T-helper 2 cell treated with Interferon-gamma antibody and Interleukin-4, amounts not matched to agents 5 μg/mL and 100 μg/mL, for 36 hours (primary cell): ENCODE measurements around the gene SLC22A4.

ENCODE experiments used
- DNase-seq: peaks from one replicate; pipeline ENCODE4 v3.0.0; 2021; ENCODE audit warnings: low spot score
- H3K27ac Mint-ChIP-seq: one replicate; pipeline ENCODE4 v1.8.0; 2021; ENCODE audit warnings: mild to moderate bottlenecking, mixed read lengths
- H3K27me3 Mint-ChIP-seq: one replicate; pipeline ENCODE4 v1.8.0; 2021; ENCODE audit warnings: low read depth, mixed read lengths
- H3K36me3 Mint-ChIP-seq: one replicate; pipeline ENCODE4 v1.8.0; 2021; ENCODE audit warnings: low read depth, mixed read lengths
- H3K4me1 Mint-ChIP-seq: one replicate; pipeline ENCODE4 v1.8.0; 2021; ENCODE audit warnings: low read depth, mixed read lengths
- H3K4me3 Mint-ChIP-seq: one replicate; pipeline ENCODE4 v1.8.0; 2022; ENCODE audit warnings: mild to moderate bottlenecking, moderate library complexity, mixed read lengths
- H3K9me3 Mint-ChIP-seq: one replicate; pipeline ENCODE4 v1.8.0; 2021; ENCODE audit warnings: mixed read lengths

Gene SLC22A4

DNA sequence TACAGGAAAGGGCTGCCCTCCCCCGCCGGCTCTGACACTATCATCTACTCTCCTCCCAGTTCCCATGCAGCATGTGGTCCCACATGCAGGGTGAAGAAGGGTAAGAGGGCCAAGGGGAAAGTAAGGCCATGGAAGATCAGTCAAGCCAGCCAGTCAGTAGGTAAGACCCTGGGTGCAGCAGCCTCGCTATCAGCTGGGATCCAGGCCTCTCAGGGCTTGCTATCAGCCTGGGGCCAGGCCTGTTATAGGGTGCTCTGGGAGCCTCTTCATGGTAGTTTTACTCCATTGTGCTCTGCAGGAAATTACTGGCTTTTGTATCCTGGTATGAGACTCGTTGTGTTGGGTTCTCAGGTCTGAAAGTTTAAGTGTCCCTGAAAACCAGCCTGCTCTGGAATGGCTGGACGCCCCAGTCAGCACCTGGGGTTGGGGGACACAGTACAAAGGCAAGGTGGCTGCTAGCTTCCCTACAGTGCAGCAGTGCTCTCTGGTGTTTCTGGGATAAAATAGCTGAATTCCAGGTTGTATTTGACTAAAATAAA, 21.4 kb downstream of the SLC22A4 start:
- no peak for DNase-seq
- Mint-ChIP-seq H3K27me3 (no peaks in the 10 kb centered on the region), H3K4me3 (no peak overlapping the region), H3K4me1 (no peaks in the 10 kb centered on the region), H3K27ac (no peak overlapping the region), H3K36me3 (no peaks in the 10 kb centered on the region), H3K9me3 (no peaks in the 10 kb centered on the region)

DNA sequence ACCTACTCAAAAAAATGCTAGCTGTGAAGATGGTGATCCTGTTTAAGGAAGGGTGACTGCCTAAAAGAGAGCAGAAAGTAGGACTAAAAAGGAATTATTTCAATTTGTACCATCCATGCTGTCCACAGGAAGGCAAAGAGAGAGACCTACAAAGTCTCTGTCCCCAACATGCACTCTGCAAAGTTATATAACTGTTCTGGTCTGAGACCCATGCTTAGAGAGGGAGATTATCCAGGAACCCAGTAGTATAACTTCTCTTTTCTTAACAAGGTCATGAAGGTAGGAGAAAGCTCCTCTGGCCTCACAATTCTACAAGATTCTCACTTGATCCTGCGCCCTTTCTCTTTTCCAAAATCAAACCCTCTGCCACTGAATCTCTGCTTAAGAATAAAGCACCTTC, 25.8 kb downstream of the SLC22A4 start:
- Mint-ChIP-seq H3K27me3 (no peaks in the 10 kb centered on the region), H3K9me3 (no peaks in the 10 kb centered on the region), H3K4me3 (no peak overlapping the region), H3K4me1 (no peaks in the 10 kb centered on the region), H3K36me3 (no peaks in the 10 kb centered on the region), H3K27ac (no peak overlapping the region)
- no peak for DNase-seq

- Mint-ChIP-seq H3K27me3 (no peaks in the 10 kb centered on the region), H3K9me3 (no peaks in the 10 kb centered on the region), H3K27ac (no peak overlapping the region), H3K36me3 (no peaks in the 10 kb centered on the region), H3K4me1 (no peaks in the 10 kb centered on the region), H3K4me3 (no peak overlapping the region)
- no peak for DNase-seq
Measured at GRCh38 chr5:132321109-132321721, 27.0 kb downstream of the SLC22A4 start.

DNA sequence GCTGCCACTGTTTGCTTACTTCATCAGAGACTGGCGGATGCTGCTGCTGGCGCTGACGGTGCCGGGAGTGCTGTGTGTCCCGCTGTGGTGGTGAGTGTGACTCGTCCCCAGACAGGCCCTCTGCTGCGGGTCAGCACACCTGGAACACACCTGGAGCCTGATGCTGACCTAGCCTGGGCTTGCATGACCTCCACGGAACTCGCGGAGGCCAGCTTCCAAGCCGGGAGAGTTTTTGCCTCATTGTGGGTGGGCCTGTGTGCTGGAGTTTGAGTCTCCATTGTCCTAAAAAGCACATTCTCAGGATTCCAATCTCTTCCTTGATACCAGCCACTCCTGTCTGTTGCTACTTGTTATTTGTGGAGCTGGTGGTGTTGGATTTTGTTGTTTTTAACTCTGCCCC, 28.1 kb downstream of the SLC22A4 start:
- H3K9me3 Mint-ChIP-seq, result no peaks in the 10 kb centered on the region
- H3K36me3 Mint-ChIP-seq, result no peaks in the 10 kb centered on the region
- no peak overlapping the region for H3K27ac Mint-ChIP-seq
- H3K4me1 Mint-ChIP-seq, result no peaks in the 10 kb centered on the region
- no peak overlapping the region for H3K4me3 Mint-ChIP-seq
- DNase-seq, result no peak
- H3K27me3 Mint-ChIP-seq, result no peaks in the 10 kb centered on the region

DNA sequence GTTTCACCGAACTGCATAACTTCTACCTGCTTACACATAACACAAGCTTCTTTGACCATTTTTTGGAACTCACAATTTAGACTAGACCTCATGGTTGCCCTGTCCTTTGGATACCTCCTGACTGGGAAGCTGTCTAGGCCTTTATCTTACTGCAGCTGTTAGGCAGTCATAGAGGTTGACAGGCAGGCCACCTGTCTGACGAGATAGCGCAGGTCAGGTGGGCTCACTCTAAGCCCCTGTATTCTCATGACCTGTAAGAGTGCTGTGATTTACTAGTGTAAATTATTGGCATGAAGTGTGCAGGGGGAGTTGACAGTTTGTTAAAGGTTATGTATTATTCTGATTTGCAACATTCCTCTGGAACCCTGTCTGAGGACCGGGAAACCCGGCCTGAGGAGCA, 29.0 kb downstream of the SLC22A4 start:
- Mint-ChIP-seq H3K27me3 (no peaks in the 10 kb centered on the region), H3K4me1 (peaks cover 3% of the 10 kb centered on the region), H3K27ac (no peak overlapping the region), H3K36me3 (no peaks in the 10 kb centered on the region), H3K4me3 (no peak overlapping the region), H3K9me3 (no peaks in the 10 kb centered on the region)
- no peak for DNase-seq

GRCh38 chr5:132325691-132326090, 31.5 kb downstream of the SLC22A4 start:
- H3K27me3 Mint-ChIP-seq, result no peaks in the 10 kb centered on the region
- no peak overlapping the region for H3K27ac Mint-ChIP-seq
- H3K36me3 Mint-ChIP-seq, result no peaks in the 10 kb centered on the region
- peaks cover 3% of the 10 kb centered on the region for H3K4me1 Mint-ChIP-seq
- no peak overlapping the region for H3K4me3 Mint-ChIP-seq
- H3K9me3 Mint-ChIP-seq, result no peaks in the 10 kb centered on the region
- no peak for DNase-seq

DNA sequence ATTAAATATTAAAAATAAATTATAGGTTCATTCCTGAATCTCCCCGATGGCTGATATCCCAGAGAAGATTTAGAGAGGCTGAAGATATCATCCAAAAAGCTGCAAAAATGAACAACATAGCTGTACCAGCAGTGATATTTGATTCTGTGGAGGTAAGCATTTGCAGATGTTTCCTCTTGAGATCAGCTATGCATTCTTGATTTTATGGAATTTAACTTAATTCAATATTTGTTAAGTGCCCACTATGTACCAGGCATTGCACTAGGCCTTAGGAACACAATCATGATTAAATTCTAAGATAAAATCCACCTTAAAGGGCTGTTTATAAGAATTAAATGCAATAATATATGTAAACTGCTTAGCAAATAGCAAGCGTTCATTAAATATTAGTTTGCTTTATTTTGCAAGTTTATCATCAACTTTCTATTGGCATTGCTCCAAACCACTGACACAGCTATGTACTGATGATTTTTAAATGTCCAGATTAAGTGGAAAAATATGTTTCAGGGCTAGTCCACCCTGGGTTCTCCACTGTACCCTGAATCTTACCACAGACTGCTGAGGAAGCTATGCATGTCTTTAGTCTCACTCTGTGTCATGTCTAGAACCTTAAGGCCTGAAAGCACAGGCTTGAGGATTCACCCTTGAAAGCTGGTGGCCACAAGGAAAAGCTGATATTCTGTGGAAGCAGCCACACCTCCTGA, 33.2 kb downstream of the SLC22A4 start:
- peaks cover 3% of the 10 kb centered on the region for H3K4me1 Mint-ChIP-seq
- H3K9me3 Mint-ChIP-seq, result no peaks in the 10 kb centered on the region
- H3K27ac Mint-ChIP-seq, result no peak overlapping the region
- no peak overlapping the region for H3K4me3 Mint-ChIP-seq
- no peak for DNase-seq
- no peaks in the 10 kb centered on the region for H3K27me3 Mint-ChIP-seq
- no peaks in the 10 kb centered on the region for H3K36me3 Mint-ChIP-seq

DNA sequence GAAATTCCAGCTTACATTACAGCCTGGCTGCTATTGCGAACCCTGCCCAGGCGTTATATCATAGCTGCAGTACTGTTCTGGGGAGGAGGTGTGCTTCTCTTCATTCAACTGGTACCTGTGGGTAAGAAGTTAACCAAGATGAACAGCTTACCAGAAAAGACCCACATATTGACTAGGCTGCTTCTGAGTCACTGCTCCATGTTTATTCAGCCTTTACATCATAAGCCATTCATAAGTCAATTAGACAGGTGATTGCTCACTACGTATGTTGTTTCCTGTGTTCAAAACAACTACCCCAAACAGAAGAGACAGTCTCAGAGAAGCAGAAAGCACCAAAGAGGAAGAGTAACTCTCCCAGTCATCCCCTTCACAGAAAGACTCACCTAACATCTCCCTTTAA, 40.6 kb downstream of the SLC22A4 start:
- H3K36me3 Mint-ChIP-seq, result no peaks in the 10 kb centered on the region
- H3K4me3 Mint-ChIP-seq, result no peak overlapping the region
- H3K4me1 Mint-ChIP-seq, result peaks cover 3% of the 10 kb centered on the region
- H3K27ac Mint-ChIP-seq, result no peak overlapping the region
- H3K9me3 Mint-ChIP-seq, result no peaks in the 10 kb centered on the region
- H3K27me3 Mint-ChIP-seq, result no peaks in the 10 kb centered on the region
- no peak for DNase-seq

DNA sequence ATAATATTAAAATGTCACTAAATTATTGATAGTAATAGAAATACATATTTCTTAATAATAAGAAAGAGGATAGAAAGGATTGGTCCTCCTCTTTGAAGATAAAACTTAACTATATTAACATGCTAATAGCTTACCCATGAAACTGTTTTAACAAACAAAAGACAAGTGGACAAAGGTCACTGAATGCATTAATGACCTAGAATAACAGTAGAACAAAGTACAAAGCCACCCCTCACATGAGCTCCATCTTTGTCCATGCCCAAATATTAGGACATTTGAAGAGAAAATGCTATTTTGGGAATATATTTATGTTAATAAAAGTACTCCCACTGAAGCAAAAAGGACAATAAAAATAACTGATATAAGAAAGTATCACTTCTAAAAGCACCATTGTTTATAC, 41.2 kb downstream of the SLC22A4 start:
- Mint-ChIP-seq H3K27me3 (no peaks in the 10 kb centered on the region), H3K4me3 (no peak overlapping the region), H3K36me3 (no peaks in the 10 kb centered on the region), H3K4me1 (peaks cover 3% of the 10 kb centered on the region), H3K9me3 (no peaks in the 10 kb centered on the region), H3K27ac (no peak overlapping the region)
- no peak for DNase-seq

DNA sequence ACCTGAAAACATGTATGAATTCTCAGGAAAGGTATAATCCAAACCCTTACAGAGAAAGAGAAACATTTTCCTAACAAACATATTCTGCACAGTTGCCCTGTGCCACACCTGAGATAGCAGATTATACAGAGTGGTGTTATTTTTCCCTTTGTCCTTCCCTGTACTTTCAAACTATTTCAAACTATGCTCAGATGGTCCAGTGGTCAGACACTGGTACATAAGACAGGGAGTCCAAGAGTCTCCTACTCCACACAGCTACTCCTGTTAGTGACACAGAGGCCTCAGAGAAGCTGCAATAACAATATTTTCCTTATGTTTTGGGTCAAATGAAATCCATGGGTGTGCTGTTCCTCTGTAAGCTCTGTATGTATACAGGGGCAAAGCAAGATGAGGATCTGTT, 45.3 kb downstream of the SLC22A4 start:
- DNase-seq, result no peak
- no peaks in the 10 kb centered on the region for H3K36me3 Mint-ChIP-seq
- peaks cover 3% of the 10 kb centered on the region for H3K4me1 Mint-ChIP-seq
- no peaks in the 10 kb centered on the region for H3K27me3 Mint-ChIP-seq
- no peaks in the 10 kb centered on the region for H3K9me3 Mint-ChIP-seq
- H3K27ac Mint-ChIP-seq, result no peak overlapping the region
- H3K4me3 Mint-ChIP-seq, result no peak overlapping the region

DNA sequence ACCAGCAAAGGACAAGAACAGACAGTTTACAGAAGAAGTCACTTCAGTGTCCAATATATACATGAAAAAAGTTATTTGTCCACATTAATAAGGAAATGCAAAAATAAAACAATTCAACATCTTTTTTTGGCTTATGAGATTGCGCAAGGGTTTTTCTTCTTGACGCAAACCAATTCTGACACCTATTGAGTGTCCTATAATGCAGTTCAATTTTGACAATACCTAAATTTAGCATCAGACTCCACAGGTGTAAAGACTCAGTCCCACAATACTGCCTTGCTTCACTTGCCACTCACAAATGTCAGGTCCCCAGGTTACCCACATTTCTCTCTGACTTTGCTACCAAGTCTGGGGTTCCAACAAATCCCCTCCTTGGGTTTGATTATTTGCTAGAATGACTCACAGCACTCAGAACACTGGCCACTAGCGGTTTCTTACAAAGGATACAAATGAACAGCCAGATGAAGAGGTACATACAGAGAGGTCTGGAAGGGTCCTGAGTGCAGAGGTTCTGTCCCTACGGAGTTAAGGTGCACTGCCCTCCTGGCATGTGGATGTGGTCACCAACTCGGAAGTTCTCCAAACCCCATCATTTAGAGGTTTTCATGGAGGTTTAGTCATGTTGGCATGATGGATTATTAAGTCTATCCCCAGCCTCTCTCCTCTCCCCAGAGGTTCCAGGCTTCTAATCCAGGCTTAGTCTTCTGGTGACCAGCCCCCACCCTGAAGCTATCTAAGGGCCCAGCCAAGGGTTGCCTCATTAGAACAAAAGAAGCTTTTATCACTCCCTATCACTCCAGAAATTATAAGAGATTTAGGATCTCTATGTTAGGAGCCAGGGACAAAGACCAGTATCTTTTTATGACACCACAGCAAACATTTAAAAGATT, 48.3 kb downstream of the SLC22A4 start:
- H3K9me3 Mint-ChIP-seq, result no peaks in the 10 kb centered on the region
- no peak overlapping the region for H3K4me3 Mint-ChIP-seq
- no peaks in the 10 kb centered on the region for H3K4me1 Mint-ChIP-seq
- peaks cover 3% of the 10 kb centered on the region for H3K27me3 Mint-ChIP-seq
- H3K27ac Mint-ChIP-seq, result no peak overlapping the region
- no peaks in the 10 kb centered on the region for H3K36me3 Mint-ChIP-seq
- no peak for DNase-seq

- no peak overlapping the region for H3K27ac Mint-ChIP-seq
Measured at GRCh38 chr5:132344775-132345514, 50.8 kb downstream of the SLC22A4 start.

DNA sequence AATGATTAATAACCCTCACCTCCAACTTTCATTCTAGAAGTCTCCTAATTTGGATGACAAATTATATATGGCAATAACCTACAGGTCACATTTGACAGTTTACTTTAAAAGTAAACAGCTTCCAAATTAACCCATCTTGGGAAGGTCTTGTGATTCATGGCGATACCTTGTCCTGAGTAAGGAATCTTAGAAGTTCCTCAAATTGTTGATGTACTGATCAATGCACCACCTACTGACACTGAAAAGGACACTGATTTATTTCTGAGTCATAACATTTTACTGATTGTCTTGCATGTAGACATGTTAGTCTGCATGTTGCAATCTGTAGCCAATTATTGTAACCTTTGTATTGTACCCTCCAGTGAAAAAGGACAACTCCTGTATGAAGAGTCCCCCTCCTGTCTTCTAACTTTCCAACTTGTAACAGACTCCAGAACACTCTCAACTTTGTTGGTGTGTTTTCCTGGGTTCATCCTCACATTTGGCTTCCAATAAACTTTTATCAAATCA, 59.3 kb downstream of the SLC22A4 start:
- Mint-ChIP-seq H3K9me3 (no peaks in the 10 kb centered on the region), H3K36me3 (no peaks in the 10 kb centered on the region), H3K27me3 (peaks cover 12% of the 10 kb centered on the region), H3K4me1 (no peaks in the 10 kb centered on the region), H3K4me3 (no peak overlapping the region), H3K27ac (no peak overlapping the region)
- DNase-seq, result no peak

More at GRCh38 chr5:132344775-132345514, 50.8 kb downstream of the SLC22A4 start:
- Mint-ChIP-seq H3K4me3 (no peak overlapping the region), H3K27me3 (peaks cover 3% of the 10 kb centered on the region), H3K36me3 (no peaks in the 10 kb centered on the region), H3K9me3 (no peaks in the 10 kb centered on the region), H3K4me1 (no peaks in the 10 kb centered on the region)
- no peak for DNase-seq
